GM12891 (cell line): Measurements from ENCODE around the gene CCDC88A.
"Not testable (repeated sequence)": the region's sequence is repeated elsewhere in the genome, so short reads cannot be mapped to it uniquely, and the experiment has no call there.

Experiments used
- DNase-seq: peaks from one replicate; pipeline ENCODE4 v3.0.0; 2011; ENCODE audit warnings: low spot score; ENCODE audit not compliant: insufficient read length
- FAIRE-seq: peaks from 2 replicates; lab custom pipeline; 2011; peaks lifted over from hg19 to GRCh38; lab: Jason Lieb, UNC
- PAX5 ChIP-seq: IDR thresholded peaks from 2 replicates; pipeline ENCODE4 v1.6.1; 2011; ENCODE audit warnings: low read length, moderate library complexity, mild to moderate bottlenecking; ENCODE audit not compliant: insufficient read depth, severe bottlenecking
- POLR2A ChIP-seq: IDR thresholded peaks from 2 replicates; pipeline ENCODE4 v1.6.1; 2011; ENCODE audit warnings: low read depth, low read length, control low read depth
- POLR2AphosphoS5 ChIP-seq: IDR thresholded peaks from 2 replicates; pipeline ENCODE4 v1.6.1; 2011; ENCODE audit warnings: low read depth, low read length, control low read depth
- POU2F2 ChIP-seq: IDR thresholded peaks from 2 replicates; pipeline ENCODE4 v1.6.1; 2011; ENCODE audit warnings: low read depth, mild to moderate bottlenecking, control low read depth, low read length, moderate library complexity
- SPI1 ChIP-seq: IDR thresholded peaks from 2 replicates; pipeline ENCODE4 v1.6.1; 2011; ENCODE audit warnings: low read depth, low read length, control low read depth
- TAF1 ChIP-seq: IDR thresholded peaks from 2 replicates; pipeline ENCODE4 v1.6.1; 2011; ENCODE audit warnings: low read depth, low read length, control low read depth

CCDC88A gene

DNA sequence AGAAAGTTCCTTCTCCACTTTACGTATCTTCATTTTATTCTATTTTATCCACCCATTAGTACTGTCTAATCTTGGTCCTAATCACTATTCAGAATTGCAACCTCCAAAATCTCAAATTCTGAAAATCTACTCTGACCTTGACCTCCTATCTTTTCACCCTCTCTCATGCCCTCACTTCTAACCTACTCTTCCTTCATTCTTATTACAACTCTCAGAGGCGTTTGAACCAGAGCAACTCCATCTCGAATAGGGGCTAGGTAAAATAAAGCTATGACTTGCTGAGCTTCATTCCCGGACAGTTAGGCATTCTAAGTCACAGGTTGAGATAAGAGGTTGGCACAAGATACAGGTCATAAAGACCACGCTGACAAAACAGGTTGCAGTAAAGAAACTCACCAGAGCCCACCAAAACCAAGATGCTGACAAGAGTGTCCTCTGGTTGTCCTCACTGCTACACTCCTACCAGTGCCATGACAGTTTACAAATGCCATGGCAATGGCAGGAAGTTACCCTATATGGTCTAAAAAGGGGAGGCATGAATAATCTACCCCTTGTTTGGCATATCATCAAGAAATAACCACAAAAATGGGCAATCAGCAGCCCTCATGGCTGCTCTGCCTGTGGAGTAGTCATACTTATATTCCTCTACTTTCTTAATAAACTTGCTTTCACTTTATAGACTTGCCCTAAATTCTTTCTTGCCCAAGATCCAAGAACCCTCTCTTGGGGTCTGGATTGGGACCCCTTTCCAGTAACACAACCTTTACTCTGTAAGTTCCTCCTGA lies 11.4 kb downstream of the CCDC88A start:
- DNase-seq = no peak
- FAIRE-seq = no peak
- TF ChIP-seq SPI1 = no peak
- TF ChIP-seq PAX5 = no peak
- TF ChIP-seq POU2F2 = no peak
- TF ChIP-seq TAF1 = no peak
- no peak for TF ChIP-seq POLR2AphosphoS5
- TF ChIP-seq POLR2A = no peak

DNA sequence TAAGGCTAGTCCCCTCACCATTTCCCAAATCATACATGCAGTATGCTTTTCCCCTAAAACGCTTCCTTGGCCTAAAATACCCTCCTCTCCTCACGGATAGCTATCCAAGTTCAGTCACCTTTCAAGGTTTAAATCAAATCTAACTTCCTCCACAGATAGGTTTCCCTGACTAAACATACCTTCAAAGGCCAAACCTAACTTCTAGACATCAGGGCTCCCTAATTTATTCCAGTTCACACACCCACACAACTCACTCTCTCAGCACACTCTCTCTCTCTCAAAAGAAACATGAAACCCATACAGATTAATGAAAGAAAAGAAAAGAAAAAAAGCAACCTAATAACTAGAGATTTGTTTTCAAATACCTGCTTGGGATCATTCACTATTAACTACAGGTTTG lies 14.5 kb downstream of the CCDC88A start:
- FAIRE-seq (no peak), DNase-seq (no peak)
- TF ChIP-seq SPI1 = no peak
- TF ChIP-seq POLR2AphosphoS5 = no peak
- TF ChIP-seq PAX5 = no peak
- no peak for TF ChIP-seq POLR2A
- TF ChIP-seq TAF1 = no peak
- no peak for TF ChIP-seq POU2F2

DNA sequence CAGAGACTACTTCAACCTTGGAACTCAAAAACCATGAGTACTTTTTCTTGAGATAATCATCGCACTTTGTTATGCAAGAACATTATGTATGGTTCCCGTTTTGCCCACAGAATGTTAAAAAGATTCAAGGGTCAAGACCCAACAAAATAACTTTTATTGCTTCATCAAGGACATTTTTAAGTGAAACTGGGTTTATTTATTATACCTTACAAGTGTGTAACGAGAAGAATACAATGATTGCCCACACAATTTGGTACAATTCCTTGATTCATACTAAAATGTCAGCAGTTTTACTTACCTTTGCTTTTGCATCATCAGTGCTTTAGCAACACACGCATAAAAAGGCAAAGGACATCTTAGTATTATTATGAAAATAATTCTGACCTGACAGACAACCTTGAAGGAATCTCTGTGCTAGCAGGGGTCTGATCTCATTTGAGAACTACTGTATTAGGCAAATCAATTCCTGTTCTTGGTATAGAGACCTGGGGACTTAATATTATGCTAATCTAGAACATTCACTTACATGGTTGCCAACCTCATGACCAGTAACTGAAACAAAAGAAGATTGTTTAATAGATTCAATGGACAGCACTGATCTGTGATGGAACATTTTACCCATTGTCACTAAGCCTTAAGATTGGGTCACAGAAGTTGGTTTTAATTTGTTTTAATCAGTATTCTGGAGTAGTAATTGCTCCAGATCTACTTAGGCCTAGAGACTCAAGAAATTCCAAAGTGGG lies 16.2 kb downstream of the CCDC88A start:
- no peak for TF ChIP-seq POU2F2
- no peak for TF ChIP-seq POLR2A
- no peak for TF ChIP-seq SPI1
- no peak for TF ChIP-seq PAX5
- no peak for DNase-seq
- no peak for FAIRE-seq

DNA sequence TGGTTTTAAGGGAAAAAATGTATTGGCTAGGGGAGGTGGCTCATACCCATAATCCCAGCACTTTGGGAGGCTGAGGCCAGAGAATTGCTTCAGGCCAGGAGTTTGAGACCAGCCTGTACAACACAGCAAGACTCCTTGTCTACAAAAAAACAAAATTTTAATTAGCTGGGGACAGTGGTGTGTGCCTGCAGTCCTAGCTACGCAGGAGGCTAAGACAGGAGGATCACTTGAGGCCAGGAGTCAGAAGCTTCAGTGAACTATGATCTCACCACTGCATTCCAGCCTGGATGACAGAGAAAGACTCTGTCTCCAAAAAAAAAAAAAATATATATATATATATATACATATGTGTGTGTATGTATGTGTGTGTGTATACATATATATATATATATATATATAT lies 18.5 kb downstream of the CCDC88A start:
- no peak for FAIRE-seq
- DNase-seq = no peak
- TF ChIP-seq SPI1 = no peak
- no peak for TF ChIP-seq POU2F2
- no peak for TF ChIP-seq POLR2A
- TF ChIP-seq PAX5 = no peak
- TF ChIP-seq POLR2AphosphoS5 = no peak
- TF ChIP-seq TAF1 = no peak

DNA sequence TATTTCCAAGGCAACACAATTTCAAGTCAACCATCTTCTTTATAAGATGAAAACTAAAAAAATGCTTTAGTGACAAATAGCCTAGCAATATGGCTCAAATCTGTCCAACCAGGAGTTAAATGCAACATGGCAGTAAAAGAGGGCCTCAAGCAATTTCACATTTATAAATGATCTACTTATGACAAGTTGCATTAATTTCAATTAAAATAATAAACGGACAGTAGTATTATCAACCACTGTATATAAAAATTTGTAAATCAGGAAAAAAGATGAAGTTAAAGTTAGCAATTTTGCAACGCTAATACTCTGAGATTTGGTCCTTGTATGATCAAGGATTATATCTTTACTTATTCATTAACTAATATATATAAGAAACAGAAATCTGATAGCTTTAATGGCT lies 19.3 kb downstream of the CCDC88A start:
- FAIRE-seq (no peak), DNase-seq (no peak)
- TF ChIP-seq PAX5 (no peak), TAF1 (no peak), POLR2A (no peak), SPI1 (no peak), POLR2AphosphoS5 (no peak), POU2F2 (no peak)

DNA sequence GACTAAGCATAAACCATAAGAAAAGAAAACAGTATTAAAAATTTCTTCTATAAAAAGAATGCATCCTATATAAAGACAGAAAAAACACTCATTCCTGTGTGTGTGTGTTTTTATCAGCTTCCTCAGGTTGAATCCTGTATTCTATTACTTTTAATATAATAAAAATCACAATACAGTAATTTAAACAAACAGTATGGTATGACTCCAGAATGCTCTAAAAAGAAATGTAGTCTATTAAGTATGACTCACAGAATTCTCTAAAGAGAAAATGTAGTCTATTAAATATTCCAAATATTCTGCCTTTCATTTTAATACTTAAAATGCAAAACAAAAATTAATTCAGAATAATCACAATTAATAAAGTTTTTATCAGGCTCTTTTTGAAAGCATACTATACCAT lies 19.8 kb downstream of the CCDC88A start:
- TF ChIP-seq TAF1 (no peak), POLR2A (no peak), PAX5 (no peak), POLR2AphosphoS5 (no peak), SPI1 (no peak), POU2F2 (no peak)
- DNase-seq (no peak), FAIRE-seq (no peak)

DNA sequence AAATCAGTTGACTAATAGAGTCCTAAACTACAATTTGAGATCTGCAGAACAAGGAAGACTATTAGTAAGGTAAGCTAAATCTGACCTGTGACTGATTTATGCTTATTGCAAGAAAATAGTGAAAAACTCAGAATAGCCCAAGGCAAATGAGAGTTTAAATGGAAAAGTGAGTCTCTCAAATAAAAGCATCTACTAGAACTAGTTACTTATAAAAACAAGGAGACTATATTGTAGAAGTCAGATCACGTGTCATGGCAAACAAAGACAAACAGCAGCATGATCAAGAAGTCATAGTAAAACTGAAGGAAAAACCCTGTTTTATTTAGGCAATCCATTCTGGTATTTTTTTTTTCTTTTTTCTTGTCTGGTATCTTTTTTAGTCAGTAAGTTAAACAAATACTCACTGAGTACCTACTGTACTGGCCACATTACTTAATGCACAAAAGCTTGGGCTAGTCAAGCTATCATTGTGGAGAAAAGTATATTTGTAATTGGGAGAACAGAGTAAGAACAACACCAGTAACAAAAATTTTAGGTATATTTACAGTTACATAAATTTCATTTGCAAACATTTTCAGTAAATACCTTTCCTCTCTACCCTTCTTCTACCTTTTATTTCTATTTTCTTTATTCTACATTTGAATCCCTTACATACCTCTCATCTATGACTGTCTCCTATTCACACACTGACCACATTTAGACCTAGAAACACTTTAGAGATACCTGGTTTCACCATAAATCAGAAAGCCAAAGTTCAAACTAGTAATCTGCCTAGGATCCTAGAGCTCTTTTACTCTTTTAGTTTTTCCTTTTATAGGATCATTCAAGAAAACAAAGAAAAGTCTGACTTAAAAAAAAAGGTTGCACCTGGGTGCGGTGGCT lies 23.7 kb downstream of the CCDC88A start:
- FAIRE-seq = peak; percentile 65
- DNase-seq = no peak

DNA sequence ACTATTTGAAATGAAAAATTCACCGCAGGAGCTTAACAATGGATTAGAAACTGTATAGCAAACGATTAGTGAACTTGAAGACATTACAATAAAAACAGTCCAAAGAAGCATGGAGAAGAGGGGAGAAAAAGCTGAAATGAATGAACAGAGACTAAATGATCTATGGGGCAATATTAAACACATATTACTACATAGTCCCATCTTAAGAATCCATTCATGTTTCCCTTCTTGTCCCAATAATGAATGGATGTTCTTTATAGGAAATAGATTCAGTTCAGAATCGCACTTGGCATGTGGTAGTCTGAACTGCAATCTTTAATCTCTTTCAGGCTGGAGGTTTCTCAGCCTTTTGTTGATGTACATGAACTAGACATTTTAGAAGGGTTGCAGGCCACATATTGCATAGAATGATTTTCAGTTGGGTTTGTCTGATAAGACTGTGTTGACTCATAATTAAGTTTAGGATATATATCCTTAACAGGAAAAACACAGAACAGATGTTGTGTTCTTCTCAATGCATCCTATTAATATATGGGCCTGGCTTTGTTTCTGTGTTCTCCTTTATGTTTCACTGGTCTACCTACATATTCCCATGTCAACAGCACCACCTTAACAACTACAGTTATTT lies 27.9 kb downstream of the CCDC88A start:
- TF ChIP-seq SPI1 = no peak
- no peak for TF ChIP-seq POLR2A
- no peak for TF ChIP-seq PAX5
- TF ChIP-seq POU2F2 = no peak
- TF ChIP-seq TAF1 = no peak
- no peak for TF ChIP-seq POLR2AphosphoS5
- FAIRE-seq = no peak
- no peak for DNase-seq

More for the DNA sequence above, 23.7 kb downstream of the CCDC88A start:
- TF ChIP-seq TAF1 = no peak
- no peak for TF ChIP-seq SPI1
- TF ChIP-seq POLR2A = no peak
- TF ChIP-seq PAX5 = no peak
- no peak for TF ChIP-seq POU2F2
- TF ChIP-seq POLR2AphosphoS5 = no peak

DNA sequence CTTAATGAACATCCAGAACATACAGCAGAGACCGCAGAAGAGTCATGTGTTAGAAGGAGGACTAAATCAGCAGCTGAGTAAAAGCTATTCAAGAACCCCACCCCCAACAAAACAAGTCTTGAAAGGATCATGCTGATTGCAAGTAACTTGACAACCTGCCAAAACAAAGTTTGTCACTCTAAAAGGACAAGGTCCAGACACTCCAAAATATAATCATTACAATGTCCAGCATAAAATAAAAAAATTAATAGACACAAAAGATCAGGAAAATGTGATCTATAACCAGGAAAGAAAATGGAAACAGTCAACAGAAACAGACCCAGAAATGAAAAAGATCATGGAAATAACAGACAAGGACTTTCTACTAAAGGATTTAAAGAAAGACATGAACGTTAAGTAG lies 28.5 kb downstream of the CCDC88A start:
- no peak for DNase-seq
- no peak for FAIRE-seq
- TF ChIP-seq POLR2AphosphoS5 (no peak), SPI1 (no peak), POU2F2 (no peak), PAX5 (no peak), TAF1 (no peak), POLR2A (no peak)

DNA sequence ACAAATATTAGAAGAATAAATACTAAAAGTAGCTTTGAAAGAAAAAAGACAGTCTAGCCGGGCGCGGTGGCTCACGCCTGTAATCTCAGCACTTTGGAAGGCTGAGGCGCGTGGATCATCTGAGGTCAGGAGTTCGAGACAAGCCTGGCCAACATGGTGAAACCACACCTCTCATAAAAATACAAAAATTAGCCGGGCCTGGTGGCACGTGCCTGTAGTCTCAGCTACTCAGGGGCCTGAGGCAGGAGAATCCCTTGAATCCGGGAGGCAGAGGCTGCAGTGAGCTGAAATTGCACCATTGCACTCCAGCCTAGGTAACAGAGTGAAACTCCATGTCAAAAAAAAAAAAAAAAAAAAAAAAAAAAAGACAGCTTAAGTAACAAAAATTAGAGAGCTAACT lies 34.1 kb downstream of the CCDC88A start:
- not testable (repeated sequence) for FAIRE-seq, DNase-seq
